Progenitor cell of endocrine pancreas (in vitro differentiated cells): ENCODE measurements around the gene NACC2. TPM values are rescaled to one million over a fixed set of nuclear protein-coding genes. Genes with fewer than 3 reads are reported as not detected.

Source experiments
- DNase-seq: peaks from one replicate; pipeline ENCODE4 v3.0.0; 2021; ENCODE audit warnings: low spot score; ENCODE audit not compliant: unreplicated experiment
- H3K27ac Mint-ChIP-seq: 2 replicates; pipeline ENCODE4 v1.8.0; 2021; ENCODE audit warnings: mild to moderate bottlenecking, moderate library complexity, mixed read lengths
- H3K27me3 Mint-ChIP-seq: 2 replicates; pipeline ENCODE4 v1.8.0; 2021; ENCODE audit warnings: mixed read lengths
- H3K36me3 Mint-ChIP-seq: 2 replicates; pipeline ENCODE4 v1.8.0; 2022; ENCODE audit warnings: mixed read lengths; ENCODE audit not compliant: insufficient read depth
- H3K4me1 Mint-ChIP-seq: 2 replicates; pipeline ENCODE4 v1.8.0; 2021; ENCODE audit warnings: low read depth, mixed read lengths
- H3K4me3 Mint-ChIP-seq: 2 replicates; pipeline ENCODE4 v1.8.0; 2021; ENCODE audit warnings: low read depth, mild to moderate bottlenecking, moderate library complexity, mixed read lengths
- H3K9me3 Mint-ChIP-seq: 2 replicates; pipeline ENCODE4 v1.8.0; 2021; ENCODE audit warnings: low read depth, mixed read lengths
- CTCF ChIP-seq: fragments of 200-600 bp; sonication (generic); IDR thresholded peaks from one replicate; pipeline ENCODE4 v1.5.0; 2021; ENCODE audit warnings: antibody characterized with exemption, mild to moderate bottlenecking; ENCODE audit not compliant: unreplicated experiment
- total RNA-seq: library from RNA; stranded (reverse); gene quantifications from 2 replicates; pipeline ENCODE4 v1.2.1, GENCODE V29; 2021

Gene NACC2
- total RNA-seq, 1 donor from 2014 or later = 11.6 TPM

- H3K4me1 Mint-ChIP-seq = no peaks in the 10 kb centered on the region
- peaks cover 4% of the 10 kb centered on the region for H3K36me3 Mint-ChIP-seq
- no peak overlapping the region for H3K27ac Mint-ChIP-seq
- TF ChIP-seq CTCF = no peak
- no peaks in the 10 kb centered on the region for H3K9me3 Mint-ChIP-seq
- H3K4me3 Mint-ChIP-seq = peak overlapping the region; percentile 44
- DNase-seq = no peak
- no peaks in the 10 kb centered on the region for H3K27me3 Mint-ChIP-seq
Observed at GRCh38 chr9:136116360-136117098, 21.4 kb upstream of the NACC2 start.

- TF ChIP-seq CTCF = no peak
- H3K9me3 Mint-ChIP-seq = no peaks in the 10 kb centered on the region
- DNase-seq = no peak
- no peak overlapping the region for H3K27ac Mint-ChIP-seq
- no peaks in the 10 kb centered on the region for H3K27me3 Mint-ChIP-seq
- peaks cover 4% of the 10 kb centered on the region for H3K36me3 Mint-ChIP-seq
- no peak overlapping the region for H3K4me3 Mint-ChIP-seq
- peaks cover 1% of the 10 kb centered on the region for H3K4me1 Mint-ChIP-seq
Observed at GRCh38 chr9:136115641-136116359, 20.7 kb upstream of the NACC2 start.

- H3K4me1 Mint-ChIP-seq = peaks cover 1% of the 10 kb centered on the region
- no peak overlapping the region for H3K27ac Mint-ChIP-seq
- H3K9me3 Mint-ChIP-seq = no peaks in the 10 kb centered on the region
- peaks cover 4% of the 10 kb centered on the region for H3K36me3 Mint-ChIP-seq
- H3K4me3 Mint-ChIP-seq = no peak overlapping the region
- no peaks in the 10 kb centered on the region for H3K27me3 Mint-ChIP-seq
- DNase-seq = no peak
- TF ChIP-seq CTCF = no peak
Observed at GRCh38 chr9:136115206-136115605, 20.1 kb upstream of the NACC2 start.

- TF ChIP-seq CTCF = no peak
- DNase-seq = no peak
- H3K27ac Mint-ChIP-seq = no peak overlapping the region
- H3K4me3 Mint-ChIP-seq = no peak overlapping the region
- H3K4me1 Mint-ChIP-seq = peaks cover 3% of the 10 kb centered on the region
- no peaks in the 10 kb centered on the region for H3K27me3 Mint-ChIP-seq
- H3K9me3 Mint-ChIP-seq = no peaks in the 10 kb centered on the region
- H3K36me3 Mint-ChIP-seq = peaks cover 4% of the 10 kb centered on the region
Observed at GRCh38 chr9:136114610-136115009, 19.5 kb upstream of the NACC2 start.

- H3K4me1 Mint-ChIP-seq = peaks cover 6% of the 10 kb centered on the region
- H3K27ac Mint-ChIP-seq = no peak overlapping the region
- H3K36me3 Mint-ChIP-seq = peaks cover 4% of the 10 kb centered on the region
Observed at GRCh38 chr9:136112541-136112940, 17.5 kb upstream of the NACC2 start.

More at GRCh38 chr9:136112541-136112940, 17.5 kb upstream of the NACC2 start:
- DNase-seq = no peak
- H3K9me3 Mint-ChIP-seq = no peaks in the 10 kb centered on the region
- no peaks in the 10 kb centered on the region for H3K27me3 Mint-ChIP-seq
- H3K4me3 Mint-ChIP-seq = no peak overlapping the region
- TF ChIP-seq CTCF = no peak
